PC-9 (cell line): ENCODE measurements around the gene PRPF40A.

Source experiments
- CTCF ChIP-seq: fragments of 200-600 bp; sonication (generic); conservative IDR thresholded peaks from 2 replicates; pipeline ENCODE4 v1.6.1; 2017; ENCODE audit warnings: mixed run types, antibody characterized with exemption, mild to moderate bottlenecking, moderate library complexity
- EZH2 ChIP-seq: fragments of 200-600 bp; sonication (generic); IDR thresholded peaks from 2 replicates; pipeline ENCODE4 v1.8.0; 2017; ENCODE audit warnings: antibody characterized with exemption, low read depth

- TF ChIP-seq CTCF, result no peak
- no peak for TF ChIP-seq EZH2
Measured at GRCh38 chr2:152701198-152701597, 16.1 kb downstream of the PRPF40A start.
